Upper lobe of left lung (tissue), 6 donors: ENCODE measurements around the gene OSBPL2. TPM values are rescaled to one million over a fixed set of nuclear protein-coding genes. Genes with fewer than 3 reads are reported as not detected.
A peak's percentile ranks its signal among the peaks of the same experiment; 100 is the strongest.

Experiments
- ATAC-seq, 2 donors: fragments of 200-7000 bp; cut with Tn5 transposase; one replicate each; pipeline ENCODE4 v1.9.1; 2022; ENCODE audit warnings: mild to moderate bottlenecking in 2 of 2, moderate library complexity in 2 of 2; ENCODE audit not compliant: low FRiP score in 2 of 2
- DNase-seq, 2 donors: peaks; one replicate each; pipeline ENCODE4 v3.0.0-alpha.2; 2019 to 2020
- H3K27ac ChIP-seq, 4 donors: fragments of 200-600 bp; sonication (generic); one replicate each; pipeline ENCODE4 v1.5.1; 2016 to 2019
- H3K27me3 ChIP-seq, 4 donors: fragments of 200-600 bp; sonication (generic); one replicate each; pipeline ENCODE4 v1.5.1; 2017 to 2019
- H3K36me3 ChIP-seq, 4 donors: fragments of 200-600 bp; sonication (generic); one replicate each; pipeline ENCODE4 v1.5.1; 2016 to 2019
- H3K4me1 ChIP-seq, 4 donors: fragments of 200-600 bp; sonication (generic); one replicate each; pipeline ENCODE4 v1.5.1; 2018 to 2019
- H3K4me3 ChIP-seq, 4 donors: fragments of 200-600 bp; sonication (generic); one replicate each; pipeline ENCODE4 v1.5.1; 2017 to 2019; ENCODE audit warnings: mild to moderate bottlenecking in 2 of 4, moderate library complexity in 1 of 4
- H3K9me3 ChIP-seq, 4 donors: fragments of 200-600 bp; sonication (generic); one replicate each; pipeline ENCODE4 v1.5.1; 2018 to 2019
- EP300 ChIP-seq, 4 donors: sonication (generic); formaldehyde crosslinking; IDR thresholded peaks; one replicate each; pipeline ENCODE4 v1.5.1; 2017; ENCODE audit warnings: antibody characterized with exemption in 4 of 4, control low read depth in 2 of 4
- POLR2A ChIP-seq, 4 donors: fragments of 450-650 bp; IDR thresholded peaks; one replicate each; pipeline ENCODE4 v1.5.1; 2016 to 2017; ENCODE audit warnings: antibody characterized with exemption in 4 of 4, mild to moderate bottlenecking in 2 of 4
- POLR2AphosphoS5 ChIP-seq, 2 donors: sonication (generic); formaldehyde crosslinking; IDR thresholded peaks; one replicate each; pipeline ENCODE4 v1.5.1; 2017; ENCODE audit warnings: antibody characterized with exemption in 2 of 2
- WGBS, 2 donors: methylation state at CpG; one replicate each; pipeline ENCODE4 v1.1.5; 2017 to 2018; 5-methylcytosine and 5-hydroxymethylcytosine counted together
- total RNA-seq, 6 donors: library from RNA; depleted of rRNA in 4 of 6; stranded (reverse); fragments of >200 nt in 4 of 6; gene quantifications; one replicate each; pipeline versions ENCODE4 v1.1.0 to v1.2.1, GENCODE V29; 2016 to 2021
- TF ChIP-seq, protein P1 (sequence below), 6 experiments: fragments of 450-650 bp in 4 of 6; fragments of 200-600 bp in 2 of 6; sonication (generic) in 2 of 6; IDR thresholded peaks; one replicate each; pipeline ENCODE4 v1.5.1; 2016 to 2019; ENCODE audit warnings: antibody characterized with exemption in 6 of 6
- donor health status: DM: no; HTN: no; CAD: no; lungs with moderate emphysema.
- donor health status: DM: no; HTN: yes; CAD: no; lungs with severe emphysema.

Gene OSBPL2
- total RNA-seq, 6 donors from 2014 or later: 35.7 to 65.0 (median 48.0) TPM

DNA sequence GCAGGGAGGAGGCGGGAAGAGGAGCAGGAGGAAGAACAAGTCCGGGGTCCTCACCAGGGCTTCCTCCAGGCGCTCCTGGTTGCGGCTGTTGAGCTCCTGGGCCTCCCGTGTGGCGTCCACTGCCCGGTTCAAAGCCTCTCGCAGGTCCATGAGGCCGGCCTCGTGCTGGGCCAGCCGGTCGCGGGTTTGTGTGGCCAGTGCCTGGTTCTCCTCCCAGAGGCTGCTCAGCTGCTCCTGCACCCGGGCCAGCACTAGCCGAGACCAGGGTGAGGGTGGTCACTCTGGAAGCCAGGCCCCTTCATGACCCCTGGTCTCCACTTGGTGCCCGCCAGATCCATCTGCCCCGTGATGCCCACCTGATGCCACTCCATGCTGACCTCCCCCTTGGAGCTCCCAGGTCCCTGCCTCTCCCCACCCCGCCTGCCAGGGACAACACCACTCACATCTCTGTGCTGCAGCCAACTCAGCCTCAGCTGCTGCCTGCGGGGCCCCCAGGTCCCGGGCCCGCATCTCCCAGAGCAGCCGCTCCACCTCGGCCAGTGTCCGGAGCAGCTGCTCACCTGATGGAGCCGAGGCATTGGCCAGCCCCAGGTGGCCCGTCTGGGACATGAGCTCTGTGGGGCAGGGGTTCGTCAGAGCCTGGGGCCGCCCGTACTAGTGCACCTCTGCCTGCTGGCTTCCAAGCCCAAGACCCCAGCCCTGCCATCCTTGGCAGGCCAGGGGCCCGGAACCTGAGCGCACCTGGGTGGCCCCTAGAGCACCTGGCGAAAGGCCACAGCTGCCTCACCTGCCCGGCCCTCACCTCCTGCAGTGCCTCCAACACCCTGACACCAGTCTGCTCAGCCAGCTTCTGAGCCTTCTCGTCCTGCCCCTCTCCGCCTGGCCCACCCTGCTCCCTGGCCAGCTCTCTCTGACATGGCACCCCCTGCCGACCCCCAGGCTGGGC, 80.4 kb downstream of the OSBPL2 start:
- Histone ChIP-seq H3K27me3 (no peaks in the 10 kb centered on the region), H3K27ac (peak overlapping the region in 2 of 4 donors; percentile 7 to 15), H3K9me3 (no peaks in the 10 kb centered on the region), H3K4me1 (no peaks in the 10 kb centered on the region), H3K4me3 (no peak overlapping the region), H3K36me3 (peaks cover 25 to 84% (median 79%) of the 10 kb centered on the region in 4 donors)
- TF ChIP-seq, protein P1, sequence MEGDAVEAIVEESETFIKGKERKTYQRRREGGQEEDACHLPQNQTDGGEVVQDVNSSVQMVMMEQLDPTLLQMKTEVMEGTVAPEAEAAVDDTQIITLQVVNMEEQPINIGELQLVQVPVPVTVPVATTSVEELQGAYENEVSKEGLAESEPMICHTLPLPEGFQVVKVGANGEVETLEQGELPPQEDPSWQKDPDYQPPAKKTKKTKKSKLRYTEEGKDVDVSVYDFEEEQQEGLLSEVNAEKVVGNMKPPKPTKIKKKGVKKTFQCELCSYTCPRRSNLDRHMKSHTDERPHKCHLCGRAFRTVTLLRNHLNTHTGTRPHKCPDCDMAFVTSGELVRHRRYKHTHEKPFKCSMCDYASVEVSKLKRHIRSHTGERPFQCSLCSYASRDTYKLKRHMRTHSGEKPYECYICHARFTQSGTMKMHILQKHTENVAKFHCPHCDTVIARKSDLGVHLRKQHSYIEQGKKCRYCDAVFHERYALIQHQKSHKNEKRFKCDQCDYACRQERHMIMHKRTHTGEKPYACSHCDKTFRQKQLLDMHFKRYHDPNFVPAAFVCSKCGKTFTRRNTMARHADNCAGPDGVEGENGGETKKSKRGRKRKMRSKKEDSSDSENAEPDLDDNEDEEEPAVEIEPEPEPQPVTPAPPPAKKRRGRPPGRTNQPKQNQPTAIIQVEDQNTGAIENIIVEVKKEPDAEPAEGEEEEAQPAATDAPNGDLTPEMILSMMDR (IDR thresholded peaks at IDR 0.05): no peak
- DNase-seq (peak in 1 of 2 donors; percentile 85), ATAC-seq (no peak)
- 95 to 97% methylated on average over 18 to 34 of the region's 36 CpGs for WGBS, 2 donors

DNA sequence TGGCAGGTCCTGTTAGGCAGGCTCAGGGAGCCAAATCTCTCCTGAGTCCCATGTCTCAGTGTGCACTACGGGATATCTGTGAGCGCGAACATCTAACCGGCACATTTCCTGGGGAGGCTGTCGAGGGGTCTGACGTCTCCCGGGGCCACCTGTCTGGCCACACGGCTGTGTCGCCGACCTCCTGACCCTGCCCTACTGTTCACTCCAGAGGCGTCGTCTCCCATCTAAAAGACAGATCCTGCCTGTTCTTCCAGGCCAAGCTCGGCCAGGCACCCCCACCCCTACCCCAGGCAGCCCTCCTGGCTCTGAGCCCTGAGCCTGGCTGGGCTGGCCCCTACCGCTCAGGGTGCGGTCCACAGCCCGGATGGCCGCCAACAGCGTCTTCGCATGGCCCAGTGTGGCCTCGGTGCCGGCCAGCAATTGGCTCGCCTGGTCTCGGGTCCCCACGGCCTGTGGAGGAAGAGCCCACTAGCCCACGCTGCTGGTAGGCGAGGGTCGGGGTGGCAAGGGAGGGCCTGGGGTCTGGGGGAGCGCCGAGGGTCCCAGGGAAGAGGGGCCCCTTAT, 81.1 kb downstream of the OSBPL2 start:
- Histone ChIP-seq H3K4me1 (no peaks in the 10 kb centered on the region), H3K27ac (peak overlapping the region in 2 of 4 donors; percentile 7 to 15), H3K9me3 (no peaks in the 10 kb centered on the region), H3K4me3 (no peak overlapping the region), H3K27me3 (no peaks in the 10 kb centered on the region), H3K36me3 (peaks cover 25 to 87% (median 81%) of the 10 kb centered on the region in 4 donors)
- WGBS, 2 donors: 88 to 89% methylated on average over 26 to 29 of the region's 29 CpGs
- ATAC-seq (peak in 1 of 2 donors; percentile 64), DNase-seq (peak in 1 of 2 donors; percentile 82)
- no peak for TF ChIP-seq POLR2A (IDR thresholded peaks at IDR 0.05)
- no peak for TF ChIP-seq EP300 (IDR thresholded peaks at IDR 0.05)
- no peak for TF ChIP-seq POLR2AphosphoS5 (IDR thresholded peaks at IDR 0.05)
- TF ChIP-seq, protein P1 (IDR thresholded peaks at IDR 0.05): no peak

DNA sequence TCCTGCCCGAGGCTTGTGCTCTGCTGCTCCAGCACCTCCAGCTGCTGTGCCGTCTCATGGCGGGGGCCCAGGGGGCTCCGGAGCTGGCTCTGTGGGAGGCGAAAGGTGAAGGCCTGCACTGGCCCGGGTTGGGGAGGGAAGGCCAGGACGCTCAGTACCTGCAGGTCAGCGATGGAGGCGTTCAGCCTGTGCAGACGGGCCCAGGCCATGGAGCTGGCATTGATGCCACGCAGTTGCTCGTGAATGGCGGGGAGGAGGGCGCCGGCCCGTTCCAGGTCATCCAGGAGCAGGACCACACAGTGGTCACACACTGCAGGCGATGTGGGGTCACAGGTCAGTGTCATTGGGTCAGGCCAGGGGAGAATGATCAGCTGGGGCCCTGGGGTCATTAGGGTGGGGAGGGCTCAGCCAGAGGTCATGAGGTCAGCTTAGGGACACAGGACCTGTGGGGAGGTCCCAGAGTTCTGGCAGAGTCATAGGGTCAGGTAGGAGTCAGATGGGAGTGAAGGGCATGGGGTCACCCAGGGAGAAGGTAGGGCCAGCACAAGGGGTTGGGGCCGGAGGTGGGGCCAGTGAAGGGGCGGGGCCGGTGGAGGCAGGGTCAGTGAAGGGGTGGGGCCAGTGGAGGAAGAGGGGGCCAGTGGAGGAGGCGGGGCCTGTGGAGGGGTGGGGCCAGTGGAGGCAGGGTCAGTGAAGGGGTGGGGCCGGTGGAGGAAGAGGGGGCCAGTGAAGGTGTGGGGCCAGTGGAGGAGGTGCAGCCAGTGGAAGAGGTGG, 82.4 kb downstream of the OSBPL2 start:
- ATAC-seq: peak in 1 of 2 donors; percentile 5
- peak in 1 of 2 donors; percentile 83 for DNase-seq
- Histone ChIP-seq H3K4me3 (no peak overlapping the region), H3K27ac (peak overlapping the region in 2 of 4 donors; percentile 18 to 27), H3K36me3 (peaks cover 29 to 87% (median 81%) of the 10 kb centered on the region in 4 donors), H3K27me3 (no peaks in the 10 kb centered on the region), H3K4me1 (no peaks in the 10 kb centered on the region), H3K9me3 (no peaks in the 10 kb centered on the region)
- 88 to 90% methylated on average over 16 to 19 of the region's 22 CpGs for WGBS, 2 donors
- TF ChIP-seq, protein P1 (IDR thresholded peaks at IDR 0.05): no peak
- TF ChIP-seq EP300 (IDR thresholded peaks at IDR 0.05) (no peak), POLR2A (IDR thresholded peaks at IDR 0.05) (no peak), POLR2AphosphoS5 (IDR thresholded peaks at IDR 0.05) (no peak)

DNA sequence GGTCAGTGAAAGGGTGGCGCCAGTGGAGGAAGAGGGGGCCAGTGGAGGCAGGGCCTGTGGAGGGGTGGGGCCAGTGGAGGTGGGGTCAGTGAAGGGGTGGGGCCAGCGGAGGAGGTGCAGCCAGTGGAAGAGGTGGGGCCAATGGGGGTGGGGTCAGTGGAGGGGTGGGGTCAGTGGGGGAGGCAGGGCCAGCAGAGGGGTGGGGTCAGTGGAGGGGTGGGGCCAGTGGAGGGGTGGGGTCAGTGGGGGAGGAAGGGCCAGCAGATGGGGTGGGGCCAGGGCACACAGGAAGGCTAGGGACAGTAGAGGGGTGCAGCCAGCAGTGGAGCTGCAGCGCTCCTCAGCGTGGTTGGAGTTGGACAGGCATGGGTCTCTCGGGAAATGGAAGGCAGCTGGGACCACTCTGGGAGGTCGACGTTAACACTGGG, 83.2 kb downstream of the OSBPL2 start:
- Histone ChIP-seq H3K9me3 (no peaks in the 10 kb centered on the region), H3K4me1 (no peaks in the 10 kb centered on the region), H3K27me3 (no peaks in the 10 kb centered on the region), H3K4me3 (no peak overlapping the region), H3K27ac (peak overlapping the region in 1 of 4 donors; percentile 23), H3K36me3 (peaks cover 24 to 87% (median 80%) of the 10 kb centered on the region in 4 donors)
- ATAC-seq (no peak), DNase-seq (no peak)
- TF ChIP-seq, protein P1 (IDR thresholded peaks at IDR 0.05): no peak
- TF ChIP-seq POLR2A (IDR thresholded peaks at IDR 0.05) (no peak), POLR2AphosphoS5 (IDR thresholded peaks at IDR 0.05) (no peak), EP300 (IDR thresholded peaks at IDR 0.05) (no peak)
- WGBS, 2 donors: 90 to 92% methylated on average over 5 of the region's 7 CpGs
